Fibroblast of lung (primary cell): Measurements from ENCODE around the gene MEF2A. TPM values are rescaled to one million over a fixed set of nuclear protein-coding genes. Genes with fewer than 3 reads are reported as not detected.
"Not testable (repeated sequence)": the region's sequence is repeated elsewhere in the genome, so short reads cannot be mapped to it uniquely, and the experiment has no call there.

Source experiments
- DNase-seq, 2 donors: peaks; one replicate each; pipeline versions ENCODE4 v3.0.0 to v3.0.0-alpha.2; 2010; ENCODE audit warnings: low read depth in 2 of 2
- H2AFZ ChIP-seq: 2 replicates; pipeline ENCODE4 v1.5.1; 2012; ENCODE audit warnings: low read length, control low read depth, inconsistent platforms
- H3K27ac ChIP-seq: 2 replicates; pipeline ENCODE4 v1.5.1; 2011; ENCODE audit warnings: low read length, control low read depth; ENCODE audit not compliant: insufficient read depth
- H3K27me3 ChIP-seq: 2 replicates; pipeline ENCODE4 v1.5.1; 2011; ENCODE audit warnings: mild to moderate bottlenecking, low read length; ENCODE audit not compliant: control insufficient read depth, insufficient read depth
- H3K36me3 ChIP-seq: 2 replicates; pipeline ENCODE4 v1.5.1; 2011; ENCODE audit warnings: low read length; ENCODE audit not compliant: control insufficient read depth, insufficient read depth
- H3K4me1 ChIP-seq: 2 replicates; pipeline ENCODE4 v1.5.1; 2011; ENCODE audit warnings: low read length; ENCODE audit not compliant: control insufficient read depth, insufficient read depth; ENCODE audit errors: extremely low read depth
- H3K4me2 ChIP-seq: 2 replicates; pipeline ENCODE4 v1.5.1; 2011; ENCODE audit warnings: low read length, control low read depth; ENCODE audit not compliant: insufficient read depth; ENCODE audit errors: extremely low read depth
- H3K4me3 ChIP-seq, 4 experiments: fragments of 200-600 bp in 1 of 4; sonication (generic) in 1 of 4; replicated peaks in 1 of 4; 2 replicates each; pipeline ENCODE4 v1.5.1; 2011 to 2016; ENCODE audit warnings: low read length in 4 of 4, low read depth in 3 of 4, mild to moderate bottlenecking in 3 of 4, control low read depth in 2 of 4, inconsistent platforms in 1 of 4, mixed read lengths in 1 of 4; ENCODE audit not compliant: insufficient read depth in 1 of 4; ENCODE audit errors: control extremely low read depth in 1 of 4
- H3K79me2 ChIP-seq: 2 replicates; pipeline ENCODE4 v1.5.1; 2012; ENCODE audit warnings: mild to moderate bottlenecking, low read length, inconsistent platforms; ENCODE audit not compliant: control insufficient read depth, insufficient read depth
- H3K9ac ChIP-seq: 2 replicates; pipeline ENCODE4 v1.5.1; 2011; ENCODE audit warnings: mild to moderate bottlenecking, low read length, control low read depth; ENCODE audit not compliant: insufficient read depth
- H3K9me3 ChIP-seq: 2 replicates; pipeline ENCODE4 v1.5.1; 2012; ENCODE audit warnings: low read depth, low read length; ENCODE audit not compliant: control insufficient read depth, insufficient read depth
- H4K20me1 ChIP-seq: 2 replicates; pipeline ENCODE4 v1.5.1; 2011; ENCODE audit warnings: low read length; ENCODE audit not compliant: control insufficient read depth, insufficient read depth; ENCODE audit errors: extremely low read depth
- CTCF ChIP-seq, 2 donors: IDR thresholded peaks in 1 of 2; conservative IDR thresholded peaks in 1 of 2; 1 replicate in 1 of 2; 2 replicates in 1 of 2; pipeline ENCODE4 v1.5.1; 2011 to 2012; ENCODE audit warnings: low read length in 2 of 2, control low read depth in 1 of 2, inconsistent platforms in 1 of 2, low read depth in 1 of 2, mild to moderate bottlenecking in 1 of 2
- EZH2 ChIP-seq: IDR thresholded peaks from 2 replicates; pipeline ENCODE4 v1.5.1; 2012; ENCODE audit warnings: low read length, control low read depth, mild to moderate bottlenecking; ENCODE audit errors: missing control alignments
- polyA minus RNA-seq: library from RNA; depleted of rRNA, polyadenylated mRNA; stranded (reverse); fragments of >200 nt; gene quantifications from 2 replicates; pipeline ENCODE4 v1.2.3, GENCODE V29; 2011; ENCODE audit warnings: low replicate concordance
- polyA plus RNA-seq, 2 donors: library from polyadenylated mRNA; depleted of rRNA in 1 of 2; stranded (reverse) in 1 of 2; unstranded in 1 of 2; fragments of >200 nt; gene quantifications; 2 replicates each; pipeline ENCODE4 v1.2.1, GENCODE V29; 2011 to 2012; ENCODE audit warnings: missing spikeins in 1 of 2
- total RNA-seq: library from RNA; depleted of rRNA; stranded (reverse); fragments of >200 nt; gene quantifications from 2 replicates; pipeline ENCODE4 v1.2.1, GENCODE V29; 2014

MEF2A gene
- total RNA-seq (14.9 and 24.6 TPM in 2 replicates), polyA plus RNA-seq (33.5 and 40.4 TPM in 2 replicates), polyA minus RNA-seq (22.1 and 26.3 TPM in 2 replicates)
- 19.0 and 25.5 TPM in 2 replicates for polyA plus RNA-seq (2012)

DNA sequence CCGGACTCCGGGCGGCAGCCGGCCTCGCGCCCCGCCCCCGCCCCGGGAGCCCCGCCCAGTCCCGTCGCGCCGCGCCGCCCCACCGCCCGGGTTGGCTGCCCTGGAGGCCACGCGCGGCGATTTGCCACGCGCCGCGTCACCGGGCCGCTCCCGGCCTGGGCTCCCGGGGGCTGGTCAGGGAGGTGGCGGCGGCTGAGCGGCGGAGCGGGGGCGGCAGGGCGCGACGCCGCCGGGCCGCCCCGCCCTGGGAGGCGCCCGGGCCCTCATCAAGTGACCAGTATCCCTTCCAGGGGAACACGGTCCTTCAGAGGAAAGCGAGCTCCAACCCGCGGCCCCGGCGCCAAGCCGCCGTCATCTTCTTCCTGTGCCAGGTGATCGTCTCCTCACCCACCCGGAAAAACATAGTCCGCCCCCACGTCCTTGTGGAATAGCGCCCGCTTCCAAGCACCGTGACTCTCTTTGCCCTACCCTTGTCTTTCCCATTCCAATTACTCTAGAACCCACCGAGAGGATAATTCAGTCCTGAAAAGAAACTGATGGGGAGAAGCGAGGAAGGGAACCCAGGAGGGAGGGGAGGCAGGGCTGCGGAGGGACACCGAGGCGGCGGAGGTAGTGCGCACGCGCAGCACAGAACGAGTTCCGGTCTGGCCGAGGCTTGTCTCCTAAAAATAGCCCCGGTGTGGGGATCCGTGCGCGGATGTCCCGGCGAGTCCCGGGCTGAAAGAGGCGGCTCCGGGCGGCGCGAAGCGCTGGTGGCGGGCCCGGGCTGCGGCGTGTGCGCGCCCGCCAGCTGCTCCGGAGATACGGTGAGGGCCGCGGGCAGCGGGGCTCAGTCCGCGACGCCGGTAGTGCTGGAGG lies at the start of gene MEF2A:
TSS of gene MEF2A (plus strand) at position 686 of the 858 bp plus-strand sequence. CDS start 67,136 bp downstream, outside the sequence.
- Histone ChIP-seq H3K4me2 (peak within 1 kb of the TSS; percentile 98), H4K20me1 (peaks cover 2% of the 10 kb centered on the region), H2AFZ (peak within 1 kb of the TSS; percentile 86), H3K4me3 (peak within 1 kb of the TSS; percentile 71 to 95 (median 90)), H3K9me3 (no peaks in the 10 kb centered on the region), H3K79me2 (peaks cover 37% of the 10 kb centered on the region), H3K9ac (peak within 1 kb of the TSS; percentile 82), H3K4me1 (peaks cover 6% of the 10 kb centered on the region), H3K27me3 (peaks cover 6% of the 10 kb centered on the region), H3K36me3 (no peaks in the 10 kb centered on the region), H3K27ac (peak within 1 kb of the TSS; percentile 92)
- peak; percentile 96 for DNase-seq
- TF ChIP-seq CTCF (conservative IDR thresholded peaks at IDR 0.05 in 1 of 2, IDR thresholded peaks at IDR 0.05 in 1 of 2; ENCODE audit: low read depth in 1 of 2, low read length in 2 of 2) (no peak), EZH2 (no peak)

- Histone ChIP-seq H2AFZ (no peak overlapping the region), H3K27ac (no peak overlapping the region), H3K79me2 (no peaks in the 10 kb centered on the region), H4K20me1 (no peaks in the 10 kb centered on the region), H3K27me3 (no peaks in the 10 kb centered on the region), H3K9me3 (no peaks in the 10 kb centered on the region), H3K9ac (no peak overlapping the region), H3K4me1 (no peaks in the 10 kb centered on the region), H3K36me3 (no peaks in the 10 kb centered on the region), H3K4me2 (no peak overlapping the region), H3K4me3 (no peak overlapping the region)
- TF ChIP-seq CTCF (conservative IDR thresholded peaks at IDR 0.05 in 1 of 2, IDR thresholded peaks at IDR 0.05 in 1 of 2; ENCODE audit: low read depth in 1 of 2, low read length in 2 of 2) (no peak), EZH2 (no peak)
- no peak for DNase-seq
Observed at GRCh38 chr15:99518191-99518590, 47.6 kb upstream of the MEF2A start.

DNA sequence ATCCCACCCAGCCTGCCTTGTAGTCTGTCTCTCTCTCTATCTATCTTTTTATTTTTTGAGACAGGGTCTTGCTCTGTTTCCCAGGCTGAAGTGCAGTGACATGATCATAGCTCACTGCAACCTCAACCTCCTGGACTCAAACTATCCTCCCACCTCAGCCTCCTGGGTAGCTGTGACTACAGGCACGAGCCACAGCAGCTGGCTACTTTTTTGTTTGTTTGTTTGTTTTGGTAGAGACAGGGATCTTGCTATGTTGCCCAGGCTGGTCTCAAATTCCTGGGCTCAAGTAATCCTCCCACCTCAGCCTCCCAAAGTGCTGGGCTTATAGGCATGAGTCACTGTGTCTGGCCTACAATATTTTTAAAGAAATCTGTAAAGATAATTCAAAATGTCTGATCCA lies 46.4 kb upstream of the MEF2A start:
- not testable (repeated sequence) for DNase-seq, H3K4me1 ChIP-seq, H3K27me3 ChIP-seq, H3K4me2 ChIP-seq, H2AFZ ChIP-seq, H3K79me2 ChIP-seq, H4K20me1 ChIP-seq, H3K27ac ChIP-seq, H3K36me3 ChIP-seq, H3K4me3 ChIP-seq, H3K9ac ChIP-seq, H3K9me3 ChIP-seq
